Neural crest cell (in vitro differentiated cells): ENCODE data around the gene EXOSC2. TPM values are rescaled to one million over a fixed set of nuclear protein-coding genes. Genes with fewer than 3 reads are reported as not detected.

ENCODE experiments used
- DNase-seq: peaks from one replicate; pipeline ENCODE4 v3.0.0; 2021; ENCODE audit warnings: low read depth, mixed read lengths, low spot score
- H3K27ac Mint-ChIP-seq: one replicate; pipeline ENCODE4 v1.8.0; 2021; ENCODE audit warnings: mild to moderate bottlenecking, mixed read lengths; ENCODE audit not compliant: unreplicated experiment
- H3K27me3 Mint-ChIP-seq: 2 replicates; pipeline ENCODE4 v1.8.0; 2021; ENCODE audit warnings: low read depth, mild to moderate bottlenecking, mixed read lengths
- H3K36me3 Mint-ChIP-seq: 2 replicates; pipeline ENCODE4 v1.8.0; 2021; ENCODE audit warnings: low read depth, mild to moderate bottlenecking, mixed read lengths
- H3K4me1 Mint-ChIP-seq: 2 replicates; pipeline ENCODE4 v1.8.0; 2021; ENCODE audit warnings: mixed read lengths
- H3K4me3 Mint-ChIP-seq: one replicate; pipeline ENCODE4 v1.8.0; 2021; ENCODE audit warnings: mild to moderate bottlenecking, mixed read lengths
- H3K9me3 Mint-ChIP-seq: 2 replicates; pipeline ENCODE4 v1.8.0; 2021; ENCODE audit warnings: mixed read lengths
- total RNA-seq: library from RNA; stranded (reverse); gene quantifications from 2 replicates; pipeline ENCODE4 v1.2.1, GENCODE V29; 2021
- TF ChIP-seq, protein P1 (sequence below): fragments of 200-600 bp; sonication (generic); conservative IDR thresholded peaks from 2 replicates; pipeline ENCODE4 v1.5.0; 2021; ENCODE audit warnings: antibody characterized with exemption, mild to moderate bottlenecking

The EXOSC2 gene
- total RNA-seq, 1 donor from 2014 or later = 103 TPM

DNA sequence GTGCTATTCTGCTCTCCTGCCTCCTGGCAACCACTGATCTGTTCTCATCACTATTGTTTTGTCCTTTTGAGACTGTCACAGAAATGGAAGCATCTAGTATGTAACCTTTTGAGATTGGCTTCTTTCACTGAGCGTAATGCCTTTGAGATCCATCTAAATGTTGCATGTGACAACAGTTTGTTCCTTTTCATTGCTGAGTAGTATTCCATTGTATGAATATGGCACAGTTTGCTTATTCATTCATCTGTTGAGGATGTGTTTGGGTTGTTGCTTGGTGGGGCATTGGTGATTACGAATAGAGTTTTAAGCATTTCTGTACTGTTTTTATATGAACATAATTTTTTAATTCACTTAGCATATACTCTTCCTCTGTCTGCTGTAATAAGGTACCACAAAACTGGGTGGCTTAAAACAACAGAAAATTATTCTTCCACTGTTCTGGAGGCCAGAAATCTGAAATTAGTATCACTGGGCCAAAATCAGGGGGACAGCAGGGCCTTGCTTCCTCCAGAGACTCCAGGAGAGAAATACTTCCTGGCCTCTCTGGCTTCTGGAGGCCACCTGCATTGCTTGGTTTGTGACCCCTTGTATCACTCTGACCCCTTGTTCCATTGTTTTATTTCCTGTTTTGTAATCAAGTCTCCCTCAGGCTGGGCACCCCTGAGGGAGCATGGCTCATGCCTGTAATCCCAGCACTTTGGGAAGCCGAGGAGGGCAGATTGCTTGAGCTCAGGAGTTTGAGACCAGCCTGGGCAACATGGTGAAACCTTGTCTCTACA, 53.0 kb downstream of the EXOSC2 start:
- TF ChIP-seq, protein P1, sequence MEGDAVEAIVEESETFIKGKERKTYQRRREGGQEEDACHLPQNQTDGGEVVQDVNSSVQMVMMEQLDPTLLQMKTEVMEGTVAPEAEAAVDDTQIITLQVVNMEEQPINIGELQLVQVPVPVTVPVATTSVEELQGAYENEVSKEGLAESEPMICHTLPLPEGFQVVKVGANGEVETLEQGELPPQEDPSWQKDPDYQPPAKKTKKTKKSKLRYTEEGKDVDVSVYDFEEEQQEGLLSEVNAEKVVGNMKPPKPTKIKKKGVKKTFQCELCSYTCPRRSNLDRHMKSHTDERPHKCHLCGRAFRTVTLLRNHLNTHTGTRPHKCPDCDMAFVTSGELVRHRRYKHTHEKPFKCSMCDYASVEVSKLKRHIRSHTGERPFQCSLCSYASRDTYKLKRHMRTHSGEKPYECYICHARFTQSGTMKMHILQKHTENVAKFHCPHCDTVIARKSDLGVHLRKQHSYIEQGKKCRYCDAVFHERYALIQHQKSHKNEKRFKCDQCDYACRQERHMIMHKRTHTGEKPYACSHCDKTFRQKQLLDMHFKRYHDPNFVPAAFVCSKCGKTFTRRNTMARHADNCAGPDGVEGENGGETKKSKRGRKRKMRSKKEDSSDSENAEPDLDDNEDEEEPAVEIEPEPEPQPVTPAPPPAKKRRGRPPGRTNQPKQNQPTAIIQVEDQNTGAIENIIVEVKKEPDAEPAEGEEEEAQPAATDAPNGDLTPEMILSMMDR = no peak
- DNase-seq = no peak
- no peaks in the 10 kb centered on the region for H3K27me3 Mint-ChIP-seq
- no peak overlapping the region for H3K27ac Mint-ChIP-seq
- H3K9me3 Mint-ChIP-seq = no peaks in the 10 kb centered on the region
- H3K36me3 Mint-ChIP-seq = peaks cover 3% of the 10 kb centered on the region
- H3K4me1 Mint-ChIP-seq = peaks cover 7% of the 10 kb centered on the region
- no peak overlapping the region for H3K4me3 Mint-ChIP-seq

DNA sequence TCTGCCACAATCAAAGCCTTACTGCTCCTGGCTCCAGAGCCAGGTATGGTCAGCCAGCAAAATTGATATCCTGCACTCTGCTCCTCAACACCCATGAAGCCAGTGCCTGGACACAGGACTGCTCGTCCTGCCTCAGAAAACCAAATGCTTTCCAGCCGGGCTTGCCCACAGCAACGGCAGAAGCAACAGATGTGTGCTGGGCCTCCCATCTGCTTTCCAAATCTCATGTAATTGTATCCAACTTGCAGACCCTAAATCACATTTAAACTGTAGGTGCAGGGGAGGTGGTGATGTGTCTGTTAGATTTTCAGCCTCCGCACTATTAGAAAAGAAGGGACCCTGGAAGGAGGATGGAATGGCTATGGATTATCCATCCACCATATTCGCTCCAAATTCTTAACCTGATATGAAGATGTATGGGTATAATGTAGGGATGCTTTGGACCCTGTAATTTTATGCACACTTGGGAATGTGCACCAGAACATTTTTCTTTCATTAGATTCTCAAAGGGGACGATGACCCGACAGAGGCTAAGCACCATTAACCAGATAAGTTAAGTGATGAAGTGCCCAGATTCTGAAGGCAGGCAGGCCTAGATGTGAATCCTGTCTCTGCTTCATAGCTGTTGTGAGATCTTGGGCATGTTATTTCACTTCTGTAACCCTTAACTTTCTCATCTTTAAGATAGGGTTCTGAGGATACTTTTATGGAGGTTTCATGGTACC, 58.2 kb downstream of the EXOSC2 start:
- TF ChIP-seq, protein P1 = no peak
- H3K27me3 Mint-ChIP-seq = no peaks in the 10 kb centered on the region
- no peaks in the 10 kb centered on the region for H3K36me3 Mint-ChIP-seq
- peaks cover 26% of the 10 kb centered on the region for H3K4me1 Mint-ChIP-seq
- H3K4me3 Mint-ChIP-seq = no peak overlapping the region
- H3K27ac Mint-ChIP-seq = no peak overlapping the region
- DNase-seq = no peak
- no peaks in the 10 kb centered on the region for H3K9me3 Mint-ChIP-seq

Other genes starting within 250 kb of the EXOSC2 start
- 4.0 and 4.5 TPM in 2 replicates for gene ASS1, start 248.8 kb upstream of the EXOSC2 start, total RNA-seq
- gene FUBP3, start 114.2 kb upstream of the EXOSC2 start, total RNA-seq = 66.3 and 67.7 TPM in 2 replicates
- 2.2 and 2.5 TPM in 2 replicates for gene PRDM12, start 29.2 kb upstream of the EXOSC2 start, total RNA-seq
- gene ABL1, start 141.5 kb downstream of the EXOSC2 start, total RNA-seq = 88.9 and 91.0 TPM in 2 replicates
- not detected in 2 replicates for gene QRFP, start 203.0 kb downstream of the EXOSC2 start, total RNA-seq
- gene FIBCD1, start 245.5 kb downstream of the EXOSC2 start, total RNA-seq = 0.23 and 0.45 TPM in 2 replicates